ENCODE data around the gene CEBPE. TPM values are rescaled to one million over a fixed set of nuclear protein-coding genes. Genes with fewer than 3 reads are reported as not detected.

Gene CEBPE
- total and polyA plus RNA-seq, 2 experiments from 2014 or later: not detected

DNA sequence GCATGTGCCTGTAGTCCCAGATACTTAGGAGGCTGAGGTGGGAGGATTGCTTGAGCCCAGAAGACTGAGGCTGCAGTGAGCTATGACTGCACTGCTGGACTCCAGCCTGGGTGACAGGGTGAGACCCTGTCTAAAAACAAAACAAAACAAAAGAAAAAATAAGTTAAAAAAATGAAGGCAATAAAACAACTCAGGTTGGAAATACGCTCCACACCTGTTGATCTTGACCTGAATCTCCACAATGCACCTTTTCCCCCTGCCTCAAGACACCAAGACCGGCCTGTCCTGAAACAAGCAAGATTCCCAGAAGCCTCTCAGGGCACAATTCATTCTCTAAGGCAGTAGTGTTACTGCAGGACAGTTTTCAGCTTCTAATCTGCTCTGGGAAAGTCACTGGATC, 20.8 kb upstream of the CEBPE start:
- TF ChIP-seq EZH2phosphoT487 (IDR thresholded peaks at IDR 0.05; ENCODE audit: insufficient read depth, low read depth): no peak
- TF ChIP-seq EZH2 (IDR thresholded peaks at IDR 0.05; ENCODE audit: insufficient read depth, poor library complexity, severe bottlenecking): no peak
- H3K79me2 ChIP-seq (ENCODE audit: insufficient read depth): no peaks in the 10 kb centered on the region
- in situ Hi-C loops (cut with MboI): no loop called here
- no peak overlapping the region for H3K4me3 ChIP-seq
- H2AFZ ChIP-seq: no peak overlapping the region
- no peak overlapping the region for H3K27ac ChIP-seq
- H3K9me2 ChIP-seq (ENCODE audit: insufficient read depth): no peaks in the 10 kb centered on the region
- H3K4me2 ChIP-seq (ENCODE audit: unreplicated experiment): no peak overlapping the region
- no peak overlapping the region for H3K9ac ChIP-seq
- H3K27me3 ChIP-seq (replicated peaks; ENCODE audit: insufficient read depth): no peaks in the 10 kb centered on the region
- no peaks in the 10 kb centered on the region for H3K36me3 ChIP-seq (ENCODE audit: low read depth)
- 96 to 98% methylated on average over 2 of the region's 2 CpGs for WGBS, 2 experiments (ENCODE audit: low coverage in 1 of 2, low lambda C conversion rate in 2 of 2, missing lambda C conversion rate in 2 of 2)
- peaks cover 19% of the 10 kb centered on the region for H3K4me1 ChIP-seq (ENCODE audit: insufficient read depth)
- no peaks in the 10 kb centered on the region for H3K9me3 ChIP-seq (ENCODE audit: low read depth)
- no peaks in the 10 kb centered on the region for H4K20me1 ChIP-seq (ENCODE audit: insufficient read depth)
- no peak for DNase-seq
- peaks cover 7% of the 10 kb centered on the region; the same call in 1 of the 2 replicates for H3F3A ChIP-seq (ENCODE audit: insufficient read depth)

DNA sequence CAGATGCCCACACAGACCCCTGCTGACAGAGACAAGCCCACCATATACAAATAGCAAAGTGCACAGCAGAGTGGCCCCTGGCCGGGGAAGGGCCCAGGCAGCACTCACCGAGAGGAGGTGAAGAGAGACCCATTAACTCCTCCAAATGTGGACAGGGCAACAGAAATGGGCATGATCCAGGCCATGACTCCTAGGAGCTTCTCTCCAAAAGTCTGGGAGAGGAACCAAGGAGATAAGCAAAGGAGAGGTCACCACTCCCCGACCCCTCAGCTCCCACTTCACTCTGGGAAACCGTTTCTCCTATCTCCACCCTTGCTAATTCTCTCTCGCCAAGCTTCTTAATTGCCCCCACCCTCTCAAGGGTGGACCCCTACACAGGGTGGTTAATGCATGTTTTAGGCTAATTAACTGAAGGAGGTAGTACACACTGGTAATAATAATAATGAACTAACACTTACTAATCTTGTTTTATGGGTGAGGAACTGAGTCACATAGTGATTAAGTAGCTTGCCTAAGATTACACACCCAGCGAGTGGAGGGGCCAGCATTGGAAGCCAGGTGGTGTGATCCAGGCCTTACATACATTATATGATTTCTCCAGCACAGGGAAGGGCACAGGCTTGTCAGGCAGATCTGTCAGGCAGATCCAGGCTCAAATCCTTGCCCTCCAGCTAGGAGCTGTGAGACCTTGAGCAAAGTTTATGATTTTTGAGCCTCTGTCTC, 18.9 kb upstream of the CEBPE start:
- Histone ChIP-seq H3K27me3 (replicated peaks; ENCODE audit: insufficient read depth) (no peaks in the 10 kb centered on the region), H3F3A (ENCODE audit: insufficient read depth) (no peaks in the 10 kb centered on the region), H3K4me3 (no peak overlapping the region), H3K9me2 (ENCODE audit: insufficient read depth) (no peaks in the 10 kb centered on the region), H3K4me2 (ENCODE audit: unreplicated experiment) (peak overlapping the region; percentile 16), H3K4me1 (ENCODE audit: insufficient read depth) (peaks cover 19% of the 10 kb centered on the region), H2AFZ (no peak overlapping the region), H3K9ac (no peak overlapping the region; the same call in 1 of the 2 replicates), H4K20me1 (ENCODE audit: insufficient read depth) (no peaks in the 10 kb centered on the region), H3K27ac (no peak overlapping the region), H3K9me3 (ENCODE audit: low read depth) (no peaks in the 10 kb centered on the region), H3K36me3 (ENCODE audit: low read depth) (no peaks in the 10 kb centered on the region), H3K79me2 (ENCODE audit: insufficient read depth) (no peaks in the 10 kb centered on the region)
- in situ Hi-C loops (cut with MboI): no loop called here
- 73 to 79% methylated on average over 6 of the region's 6 CpGs for WGBS, 2 experiments (ENCODE audit: low coverage in 1 of 2, low lambda C conversion rate in 2 of 2, missing lambda C conversion rate in 2 of 2)
- peak; percentile 64 for DNase-seq
- TF ChIP-seq EZH2phosphoT487 (IDR thresholded peaks at IDR 0.05; ENCODE audit: insufficient read depth, low read depth): no peak
- TF ChIP-seq EZH2 (IDR thresholded peaks at IDR 0.05; ENCODE audit: insufficient read depth, poor library complexity, severe bottlenecking): no peak

DNA sequence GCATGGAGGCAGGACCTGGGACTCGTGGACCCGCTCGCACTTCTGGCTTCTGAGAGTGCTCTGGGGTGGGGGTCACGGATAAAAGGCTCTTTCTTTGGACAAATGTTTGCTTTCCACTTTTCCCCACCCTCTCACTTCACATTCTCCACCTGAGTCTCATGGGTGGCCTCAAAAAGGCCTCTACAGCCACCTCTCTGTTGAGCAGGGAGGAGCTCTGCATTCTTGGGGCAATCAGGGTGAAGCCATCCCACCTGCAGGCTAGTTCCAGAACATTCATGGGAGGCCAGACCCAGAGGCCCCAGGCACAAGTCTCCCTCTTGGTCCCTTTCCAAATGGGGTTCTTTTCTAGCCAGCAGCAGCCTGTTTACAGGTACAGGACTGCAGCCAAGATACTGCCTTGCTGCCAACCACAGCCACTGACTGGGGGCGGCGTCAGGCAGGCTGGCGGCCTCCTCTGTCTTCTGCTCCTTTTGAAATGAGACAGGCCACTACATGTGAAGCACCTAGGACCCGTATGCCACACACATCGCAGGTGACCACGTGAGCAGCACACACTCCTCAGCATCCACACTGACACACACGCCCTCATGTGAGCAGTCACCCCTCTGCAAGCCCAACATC, 18.2 kb upstream of the CEBPE start:
- in situ Hi-C loops (cut with MboI): no loop called here

DNA sequence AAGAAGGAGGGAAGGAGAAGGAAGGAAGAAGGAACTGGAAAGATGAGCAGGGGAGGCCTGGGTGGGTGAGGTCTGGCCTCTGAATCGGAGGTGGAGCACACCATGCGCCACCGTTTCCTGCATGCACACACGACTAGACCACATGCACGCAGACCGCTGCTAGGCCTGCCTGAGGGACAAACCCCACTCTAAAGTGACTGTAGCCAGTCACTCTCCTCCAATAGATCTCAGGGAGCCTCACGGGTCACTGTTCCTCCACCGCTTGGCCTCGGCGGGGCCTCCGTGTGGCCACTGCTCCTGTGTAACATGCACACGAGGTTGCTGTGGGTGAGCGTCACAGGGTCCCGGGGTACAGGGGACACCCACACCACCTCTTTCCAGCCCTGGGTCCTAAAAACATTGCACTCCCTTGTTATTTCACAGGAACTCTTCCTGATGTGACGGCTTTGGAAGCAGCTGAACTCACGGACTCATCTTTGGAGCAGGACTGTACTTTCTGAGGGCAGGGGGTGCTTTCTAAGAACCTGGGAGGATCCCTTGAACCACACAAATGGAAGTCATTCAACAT, 17.6 kb upstream of the CEBPE start:
- Histone ChIP-seq H3K4me1 (ENCODE audit: insufficient read depth) (peaks cover 10% of the 10 kb centered on the region), H3K9me2 (ENCODE audit: insufficient read depth) (no peaks in the 10 kb centered on the region), H4K20me1 (ENCODE audit: insufficient read depth) (no peaks in the 10 kb centered on the region), H3F3A (ENCODE audit: insufficient read depth) (no peaks in the 10 kb centered on the region), H3K79me2 (ENCODE audit: insufficient read depth) (no peaks in the 10 kb centered on the region), H3K27ac (no peak overlapping the region), H3K4me3 (no peak overlapping the region), H2AFZ (no peak overlapping the region), H3K36me3 (ENCODE audit: low read depth) (no peaks in the 10 kb centered on the region), H3K9me3 (ENCODE audit: low read depth) (no peaks in the 10 kb centered on the region), H3K4me2 (ENCODE audit: unreplicated experiment) (no peak overlapping the region), H3K9ac (no peak overlapping the region), H3K27me3 (replicated peaks; ENCODE audit: insufficient read depth) (no peaks in the 10 kb centered on the region)
- 92 to 94% methylated on average over 14 to 16 of the region's 16 CpGs for WGBS, 2 experiments (ENCODE audit: low coverage in 1 of 2, low lambda C conversion rate in 2 of 2, missing lambda C conversion rate in 2 of 2)
- DNase-seq: no peak
- in situ Hi-C loops (cut with MboI): no loop called here
- TF ChIP-seq EZH2 (IDR thresholded peaks at IDR 0.05; ENCODE audit: insufficient read depth, poor library complexity, severe bottlenecking) (no peak), EZH2phosphoT487 (IDR thresholded peaks at IDR 0.05; ENCODE audit: insufficient read depth, low read depth) (no peak)

More for the DNA sequence above, 18.2 kb upstream of the CEBPE start:
- Histone ChIP-seq H4K20me1 (ENCODE audit: insufficient read depth) (no peaks in the 10 kb centered on the region), H3K27ac (no peak overlapping the region), H3K9ac (no peak overlapping the region), H3K36me3 (ENCODE audit: low read depth) (no peaks in the 10 kb centered on the region), H3K9me3 (ENCODE audit: low read depth) (no peaks in the 10 kb centered on the region), H3K4me3 (no peak overlapping the region), H3K79me2 (ENCODE audit: insufficient read depth) (no peaks in the 10 kb centered on the region), H3F3A (ENCODE audit: insufficient read depth) (no peaks in the 10 kb centered on the region), H3K4me1 (ENCODE audit: insufficient read depth) (peaks cover 17% of the 10 kb centered on the region), H3K4me2 (ENCODE audit: unreplicated experiment) (no peak overlapping the region), H3K27me3 (replicated peaks; ENCODE audit: insufficient read depth) (no peaks in the 10 kb centered on the region), H3K9me2 (ENCODE audit: insufficient read depth) (no peaks in the 10 kb centered on the region), H2AFZ (no peak overlapping the region)
- no peak for DNase-seq
- no peak for TF ChIP-seq EZH2 (IDR thresholded peaks at IDR 0.05; ENCODE audit: insufficient read depth, poor library complexity, severe bottlenecking)
- no peak for TF ChIP-seq EZH2phosphoT487 (IDR thresholded peaks at IDR 0.05; ENCODE audit: insufficient read depth, low read depth)
- WGBS, 2 experiments (ENCODE audit: low coverage in 1 of 2, low lambda C conversion rate in 2 of 2, missing lambda C conversion rate in 2 of 2): 92 to 95% methylated on average over 11 of the region's 11 CpGs

Measured in GM23248 (cell line).